GM12878 (cell line): Measurements from ENCODE around the gene ZNF213. TPM values are rescaled to one million over a fixed set of nuclear protein-coding genes. Genes with fewer than 3 reads are reported as not detected.

Experiments used
- ATF3 ChIP-seq: IDR thresholded peaks from 2 replicates; pipeline ENCODE4 v1.6.1; 2011; ENCODE audit warnings: low read depth, mild to moderate bottlenecking, low read length, moderate library complexity, borderline replicate concordance; ENCODE audit errors: extremely low read depth
- CREM ChIP-seq: IDR thresholded peaks from 2 replicates; pipeline ENCODE4 v1.6.1; 2014; ENCODE audit warnings: antibody characterized with exemption, low read depth
- E2F8 ChIP-seq: fragments of 450-650 bp; IDR thresholded peaks from 2 replicates; pipeline ENCODE4 v1.6.1; 2018; ENCODE audit warnings: mild to moderate bottlenecking, low read depth, moderate library complexity; ENCODE audit not compliant: partially characterized antibody
- EGR1 ChIP-seq, 2 experiments: IDR thresholded peaks; 1 replicate in 1 of 2; 2 replicates in 1 of 2; pipeline ENCODE4 v1.6.1; 2011 to 2012; ENCODE audit warnings: low read depth in 2 of 2, low read length in 2 of 2, borderline replicate concordance in 1 of 2, mild to moderate bottlenecking in 1 of 2, moderate library complexity in 1 of 2
- EP300 ChIP-seq, 2 experiments: fragments of 150-350 bp in 1 of 2; IDR thresholded peaks; 2 replicates each; pipeline ENCODE4 v1.6.1; 2011 to 2012; ENCODE audit warnings: low read depth in 2 of 2, low read length in 2 of 2, borderline replicate concordance in 1 of 2, improper control_type of control experiment in 1 of 2, inconsistent platforms in 1 of 2; ENCODE audit not compliant: control insufficient read depth in 1 of 2
- GABPA ChIP-seq: IDR thresholded peaks from 2 replicates; pipeline ENCODE4 v1.6.1; 2014; ENCODE audit warnings: antibody characterized with exemption, low read depth, mild to moderate bottlenecking, inconsistent platforms
- GATAD2B ChIP-seq: fragments of 450-650 bp; conservative IDR thresholded peaks from 2 replicates; pipeline ENCODE4 v1.6.1; 2017; ENCODE audit warnings: low read depth, mild to moderate bottlenecking, moderate library complexity
- IRF3 ChIP-seq: fragments of 450-650 bp; IDR thresholded peaks from 2 replicates; pipeline ENCODE4 v1.6.1; 2014; ENCODE audit warnings: mild to moderate bottlenecking
- MEF2A ChIP-seq: IDR thresholded peaks from 2 replicates; pipeline ENCODE4 v1.6.1; 2011; ENCODE audit warnings: low read depth, mild to moderate bottlenecking, low read length, moderate library complexity; ENCODE audit not compliant: insufficient read depth
- MYB ChIP-seq: fragments of 150-350 bp; IDR thresholded peaks from 2 replicates; pipeline ENCODE4 v1.6.1; 2014; ENCODE audit warnings: mild to moderate bottlenecking, low read depth, low read length, borderline replicate concordance
- POLR2AphosphoS2 ChIP-seq: IDR thresholded peaks from 2 replicates; pipeline ENCODE4 v1.6.1; 2011; ENCODE audit warnings: low read depth, mild to moderate bottlenecking, low read length, improper control_type of control experiment, moderate library complexity
- REST ChIP-seq: IDR thresholded peaks from 2 replicates; pipeline ENCODE4 v1.6.1; 2012; ENCODE audit warnings: mild to moderate bottlenecking, low read depth, low read length
- RUNX3 ChIP-seq: IDR thresholded peaks from 2 replicates; pipeline ENCODE4 v1.6.1; 2012; ENCODE audit warnings: low read length, inconsistent platforms
- SUPT20H ChIP-seq: IDR thresholded peaks from 2 replicates; pipeline ENCODE4 v1.6.1; 2011; ENCODE audit warnings: low read depth, mild to moderate bottlenecking, low read length, moderate library complexity, borderline replicate concordance; ENCODE audit not compliant: control insufficient read depth
- SUZ12 ChIP-seq: fragments of 200-600 bp; sonication (generic); IDR thresholded peaks from one replicate; pipeline ENCODE4 v1.6.1; 2018; ENCODE audit warnings: antibody characterized with exemption, mild to moderate bottlenecking; ENCODE audit not compliant: unreplicated experiment
- ZBTB33 ChIP-seq: fragments of 450-650 bp; IDR thresholded peaks from 2 replicates; pipeline ENCODE4 v1.6.1; 2017; ENCODE audit warnings: mild to moderate bottlenecking
- ZNF274 ChIP-seq: IDR thresholded peaks from one replicate; pipeline ENCODE4 v1.8.0; 2011; ENCODE audit not compliant: insufficient read length, insufficient read depth
- ZNF384 ChIP-seq: IDR thresholded peaks from 2 replicates; pipeline ENCODE4 v1.6.1; 2012; ENCODE audit warnings: low read depth, mild to moderate bottlenecking, low read length, improper control_type of control experiment, borderline replicate concordance
- polyA plus RNA-seq, 11 experiments: library from polyadenylated mRNA; depleted of rRNA in 4 of 11; unstranded in 6 of 11; stranded (reverse) in 5 of 11; fragments of >200 nt; fragmentation: Nextera tagmentation in 4 of 11; fragmentation: Illumina TruSeq in 1 of 11; extraction: Ambion mirVana in 4 of 11; extraction: Trizol in 1 of 11; gene quantifications; 1 replicate in 1 of 11; 2 replicates in 10 of 11; pipeline versions ENCODE4 v1.2.1 to v1.2.3, GENCODE V29; 2011 to 2016; ENCODE audit warnings: inconsistent platforms in 2 of 11, missing spikeins in 2 of 11, low read depth in 1 of 11
- total RNA-seq, 4 experiments: library from RNA; depleted of rRNA in 3 of 4; stranded (reverse); fragments of >200 nt in 3 of 4; fragmentation: Illumina TruSeq in 1 of 4; extraction: Trizol in 1 of 4; gene quantifications; 2 replicates each; pipeline versions ENCODE4 v1.2.1 to v1.2.3, GENCODE V29; 2013 to 2021

ZNF213 gene
- total and polyA plus RNA-seq, 10 of the 15 experiments (the other 5 are each of a cell fraction or from before 2014, with no cell fraction given): 0.53 to 9.4 (median 1.1) TPM

- no peak for TF ChIP-seq ZNF274
- TF ChIP-seq GATAD2B: peak; percentile 35
- no peak for TF ChIP-seq ZBTB33
- no peak for TF ChIP-seq ATF3
- no peak; the same call in 1 of the 2 replicates for TF ChIP-seq ZNF384
- no peak for TF ChIP-seq CREM
- 0 out of 2 replicates have a peak, but pooled peaks have one; percentile 27 for TF ChIP-seq REST
- TF ChIP-seq MEF2A: no peak
- TF ChIP-seq SUPT20H: no peak
- no peak for TF ChIP-seq EP300 (IDR thresholded peaks at IDR 0.05; ENCODE audit: borderline replicate concordance in 1 of 2, control insufficient read depth in 1 of 2, low read depth in 2 of 2, low read length in 2 of 2)
- TF ChIP-seq EGR1 (IDR thresholded peaks at IDR 0.05; ENCODE audit: borderline replicate concordance in 1 of 2, low read depth in 2 of 2, low read length in 2 of 2): no peak; a peak in 1 of 3 replicates
- no peak for TF ChIP-seq IRF3
- TF ChIP-seq E2F8: peak; percentile 58
- TF ChIP-seq SUZ12: no peak
- TF ChIP-seq POLR2AphosphoS2: peak; percentile 69
- peak; percentile 84 for TF ChIP-seq GABPA
- peak; percentile 55 for TF ChIP-seq RUNX3
- TF ChIP-seq MYB: no peak
These were observed 10.6 kb upstream of the ZNF213 start (continued) for GRCh38 chr16:3123986-3124886.
